ENCODE results near the gene NSMCE3. TPM values are rescaled to one million over a fixed set of nuclear protein-coding genes. Genes with fewer than 3 reads are reported as not detected.

The NSMCE3 gene
- total RNA-seq, 1 donor, result 9.8 TPM

DNA sequence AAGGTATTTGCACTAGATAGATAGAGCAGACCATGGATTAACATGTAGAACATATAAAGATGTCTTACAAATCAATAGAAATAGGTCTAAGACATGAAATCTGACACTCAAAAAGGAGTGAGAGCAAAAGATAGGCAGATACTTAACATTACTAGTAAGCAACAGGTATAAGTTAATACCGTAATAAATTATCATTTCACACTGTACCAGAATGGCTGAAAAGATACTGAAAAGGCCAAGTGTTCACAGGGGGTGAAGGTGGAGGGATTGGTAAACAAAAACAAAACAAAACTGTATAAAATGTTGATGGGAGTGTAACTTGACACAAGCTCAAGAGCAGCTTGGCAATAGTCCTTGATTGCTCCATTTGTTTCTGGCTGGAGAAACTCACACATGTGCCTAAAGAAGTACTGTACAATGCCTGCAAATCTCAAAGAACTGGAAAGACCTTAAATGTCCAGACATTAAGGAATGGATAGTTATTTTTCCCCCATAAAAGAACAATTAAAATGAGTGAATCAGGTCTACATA, 3.5 kb downstream of the NSMCE3 start:
- no peak overlapping the region for H3K27ac ChIP-seq (ENCODE audit: low read depth, low read length)
- H3K36me3 ChIP-seq (ENCODE audit: insufficient read depth, low read length), result no peaks in the 10 kb centered on the region
- no peak overlapping the region for H3K4me2 ChIP-seq (ENCODE audit: insufficient read depth, low read length)
- no peak overlapping the region for H2AFZ ChIP-seq (ENCODE audit: low read length)
- H3K4me1 ChIP-seq (ENCODE audit: insufficient read depth, low read length), result peaks cover 26% of the 10 kb centered on the region
- no peak for DNase-seq (ENCODE audit: insufficient read length, low spot score, missing footprints)
- H4K20me1 ChIP-seq (ENCODE audit: insufficient read depth, low read length), result peaks cover 8% of the 10 kb centered on the region
- no peaks in the 10 kb centered on the region for H3K9me3 ChIP-seq (ENCODE audit: low read depth, low read length)
- no peak for TF ChIP-seq CTCF (IDR thresholded peaks at IDR 0.05; ENCODE audit: extremely low read depth, low read depth, low read length)
- no peaks in the 10 kb centered on the region for H3K27me3 ChIP-seq (ENCODE audit: insufficient read depth, low read length)
- H3K4me3 ChIP-seq (ENCODE audit: insufficient read depth, low read length), result no peak overlapping the region
- H3K79me2 ChIP-seq (ENCODE audit: insufficient read depth, low read length), result peaks cover 18% of the 10 kb centered on the region

DNA sequence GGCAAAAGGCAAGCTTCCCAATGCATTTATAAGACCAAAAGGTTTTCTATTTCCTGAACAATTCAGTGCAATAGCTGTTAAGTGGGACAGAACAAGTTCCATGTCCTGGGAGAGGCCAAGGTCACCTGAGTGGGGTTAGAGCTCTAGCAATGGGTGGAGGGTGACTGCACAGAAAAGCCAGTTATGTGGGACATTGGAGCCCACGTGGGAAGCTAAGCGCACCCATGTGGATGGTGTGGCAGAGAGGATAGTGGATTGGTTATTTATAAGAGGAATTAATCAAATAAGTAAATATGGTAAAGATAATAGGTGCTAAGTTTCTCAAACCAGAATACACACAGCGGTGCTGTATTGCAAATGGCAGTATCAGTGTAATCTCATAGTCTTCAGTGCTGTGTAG, 6.3 kb downstream of the NSMCE3 start:
- Histone ChIP-seq H3K4me2 (ENCODE audit: insufficient read depth, low read length) (no peak overlapping the region), H3K4me3 (ENCODE audit: insufficient read depth, low read length) (no peak overlapping the region), H2AFZ (ENCODE audit: low read length) (no peak overlapping the region), H3K27me3 (ENCODE audit: insufficient read depth, low read length) (no peaks in the 10 kb centered on the region), H3K79me2 (ENCODE audit: insufficient read depth, low read length) (peaks cover 6% of the 10 kb centered on the region), H4K20me1 (ENCODE audit: insufficient read depth, low read length) (peaks cover 4% of the 10 kb centered on the region), H3K9me3 (ENCODE audit: low read depth, low read length) (no peaks in the 10 kb centered on the region), H3K27ac (ENCODE audit: low read depth, low read length) (no peak overlapping the region), H3K36me3 (ENCODE audit: insufficient read depth, low read length) (no peaks in the 10 kb centered on the region), H3K4me1 (ENCODE audit: insufficient read depth, low read length) (peaks cover 9% of the 10 kb centered on the region)
- DNase-seq (ENCODE audit: insufficient read length, low spot score, missing footprints), result no peak
- no peak for TF ChIP-seq CTCF (IDR thresholded peaks at IDR 0.05; ENCODE audit: extremely low read depth, low read depth, low read length)

- Histone ChIP-seq H3K4me2 (ENCODE audit: insufficient read depth, low read length) (no peak overlapping the region), H2AFZ (ENCODE audit: low read length) (no peak overlapping the region), H3K4me3 (ENCODE audit: insufficient read depth, low read length) (no peak overlapping the region), H4K20me1 (ENCODE audit: insufficient read depth, low read length) (peaks cover under 1% of the 10 kb centered on the region), H3K27me3 (ENCODE audit: insufficient read depth, low read length) (no peaks in the 10 kb centered on the region), H3K9me3 (ENCODE audit: low read depth, low read length) (no peaks in the 10 kb centered on the region), H3K4me1 (ENCODE audit: insufficient read depth, low read length) (peaks cover 3% of the 10 kb centered on the region), H3K36me3 (ENCODE audit: insufficient read depth, low read length) (no peaks in the 10 kb centered on the region), H3K79me2 (ENCODE audit: insufficient read depth, low read length) (peaks cover 3% of the 10 kb centered on the region), H3K27ac (ENCODE audit: low read depth, low read length) (no peak overlapping the region)
- no peak for DNase-seq (ENCODE audit: insufficient read length, low spot score, missing footprints)
- no peak for TF ChIP-seq CTCF (IDR thresholded peaks at IDR 0.05; ENCODE audit: extremely low read depth, low read depth, low read length)
These were observed 6.9 kb downstream of the NSMCE3 start for GRCh38 chr15:29262738-29263137.

GRCh38 chr15:29260896-29261295, 8.7 kb downstream of the NSMCE3 start:
- no peak for TF ChIP-seq CTCF (IDR thresholded peaks at IDR 0.05; ENCODE audit: extremely low read depth, low read depth, low read length)
- Histone ChIP-seq H3K79me2 (ENCODE audit: insufficient read depth, low read length) (no peaks in the 10 kb centered on the region), H3K4me1 (ENCODE audit: insufficient read depth, low read length) (no peaks in the 10 kb centered on the region), H4K20me1 (ENCODE audit: insufficient read depth, low read length) (no peaks in the 10 kb centered on the region), H3K27ac (ENCODE audit: low read depth, low read length) (no peak overlapping the region), H3K36me3 (ENCODE audit: insufficient read depth, low read length) (no peaks in the 10 kb centered on the region), H3K4me3 (ENCODE audit: insufficient read depth, low read length) (no peak overlapping the region), H2AFZ (ENCODE audit: low read length) (no peak overlapping the region), H3K27me3 (ENCODE audit: insufficient read depth, low read length) (no peaks in the 10 kb centered on the region), H3K4me2 (ENCODE audit: insufficient read depth, low read length) (no peak overlapping the region), H3K9me3 (ENCODE audit: low read depth, low read length) (no peaks in the 10 kb centered on the region)
- no peak for DNase-seq (ENCODE audit: insufficient read length, low spot score, missing footprints)

Measured in osteoblast (primary cell).